ENCODE measurements around the gene KCNJ6. TPM values are rescaled to one million over a fixed set of nuclear protein-coding genes. Genes with fewer than 3 reads are reported as not detected.
A peak's percentile ranks its signal among the peaks of the same experiment; 100 is the strongest.

KCNJ6 gene
- total RNA-seq, 2 experiments from 2014 or later: not detected

- DNase-seq: no peak
- Mint-ChIP-seq H3K4me1 (ENCODE audit: low read depth) (peaks cover 25% of the 10 kb centered on the region), H3K4me3 (peak overlapping the region; percentile 93), H3K36me3 (no peaks in the 10 kb centered on the region), H3K9me3 (no peaks in the 10 kb centered on the region), H3K27ac (peak overlapping the region; percentile 100), H3K27me3 (no peaks in the 10 kb centered on the region)
- ChIA-PET CTCF (interaction anchor here (0.6 to 2.4 kb wide), 12 partner anchors 10 to 599 kb away, joined by 3 to 15 read pairs (median 6); partner anchors contain the start of genes HLCS and VPS26C), POLR2A (interaction anchor here (0.8 to 2.5 kb wide), 9 partner anchors 11 to 1245 kb away, joined by 3 to 18 read pairs (median 4); partner anchors contain the start of genes MORC3 and VPS26C)
- intact Hi-C loops (cut with micrococcal nuclease): loop anchor here (1.0 to 10.0 kb wide), 9 partner anchors 63 to 1780 kb away; partner anchors contain the start of genes DOP1B, DYRK1A, HMGN1 and PIGP
Observed at GRCh38 chr21:37564924-37565529, 351.2 kb downstream of the KCNJ6 start.

GRCh38 chr21:37564341-37564923, 351.8 kb downstream of the KCNJ6 start:
- ChIA-PET CTCF (interaction anchor here (0.6 to 2.4 kb wide), 26 partner anchors 10 to 627 kb away, joined by 3 to 15 read pairs (median 4); partner anchors contain the start of genes HLCS and VPS26C), POLR2A (interaction anchor here (0.6 to 2.5 kb wide), 17 partner anchors 11 to 1244 kb away, joined by 3 to 18 read pairs (median 4); partner anchors contain the start of genes DYRK1A, MORC3 and VPS26C)
- H3K27ac Mint-ChIP-seq: peak overlapping the region; percentile 100
- peak; percentile 94 for DNase-seq
- H3K36me3 Mint-ChIP-seq: no peaks in the 10 kb centered on the region
- H3K4me1 Mint-ChIP-seq (ENCODE audit: low read depth): peaks cover 25% of the 10 kb centered on the region
- H3K9me3 Mint-ChIP-seq: no peaks in the 10 kb centered on the region
- intact Hi-C loops (cut with micrococcal nuclease): loop anchor here (1.0 to 10.0 kb wide), 9 partner anchors 62 to 1780 kb away; partner anchors contain the start of genes DOP1B, DYRK1A, HMGN1 and PIGP
- H3K4me3 Mint-ChIP-seq: peak overlapping the region; percentile 93
- H3K27me3 Mint-ChIP-seq: no peaks in the 10 kb centered on the region

- H3K27ac Mint-ChIP-seq: peak overlapping the region; percentile 100
- no peaks in the 10 kb centered on the region for H3K27me3 Mint-ChIP-seq
- H3K9me3 Mint-ChIP-seq: no peaks in the 10 kb centered on the region
- peaks cover 25% of the 10 kb centered on the region for H3K4me1 Mint-ChIP-seq (ENCODE audit: low read depth)
- intact Hi-C loops (cut with micrococcal nuclease): loop anchor here (1.0 to 10.0 kb wide), 10 partner anchors 61 to 1781 kb away; partner anchors contain the start of genes DOP1B, DYRK1A, HMGN1 and PIGP
- no peaks in the 10 kb centered on the region for H3K36me3 Mint-ChIP-seq
- ChIA-PET POLR2A (interaction anchor here (0.5 to 2.5 kb wide), 19 partner anchors 10 to 574 kb away, joined by 3 to 18 read pairs (median 4); partner anchors contain the start of genes DYRK1A and VPS26C), CTCF (interaction anchor here (0.6 to 2.4 kb wide), 29 partner anchors 9 to 627 kb away, joined by 3 to 15 read pairs (median 4); partner anchors contain the start of genes DYRK1A, HLCS and VPS26C)
- peak overlapping the region; percentile 93 for H3K4me3 Mint-ChIP-seq
- peak; percentile 94 for DNase-seq
Observed at GRCh38 chr21:37563641-37564340, 352.5 kb downstream of the KCNJ6 start.

GRCh38 chr21:37562920-37563640, 353.2 kb downstream of the KCNJ6 start:
- intact Hi-C loops (cut with micrococcal nuclease): loop anchor here (1.0 to 10.0 kb wide), 6 partner anchors 61 to 1782 kb away; partner anchors contain the start of genes HMGN1, PIGP and TTC3
- ChIA-PET CTCF (interaction anchor here (0.8 to 2.4 kb wide), 17 partner anchors 8 to 597 kb away, joined by 3 to 15 read pairs (median 5); partner anchors contain the start of genes DYRK1A, HLCS and VPS26C), POLR2A (interaction anchor here (0.5 to 2.5 kb wide), 16 partner anchors 9 to 491 kb away, joined by 3 to 18 read pairs (median 4); partner anchors contain the start of genes DYRK1A and VPS26C)
- H3K4me3 Mint-ChIP-seq: peak overlapping the region; percentile 93
- H3K9me3 Mint-ChIP-seq: no peaks in the 10 kb centered on the region
- H3K27ac Mint-ChIP-seq: peak overlapping the region; percentile 100
- H3K36me3 Mint-ChIP-seq: no peaks in the 10 kb centered on the region
- DNase-seq: no peak
- peaks cover 25% of the 10 kb centered on the region for H3K4me1 Mint-ChIP-seq (ENCODE audit: low read depth)
- H3K27me3 Mint-ChIP-seq: no peaks in the 10 kb centered on the region

- intact Hi-C loops (cut with micrococcal nuclease): loop anchor here (5.0 to 10.0 kb wide), 5 partner anchors 60 to 1783 kb away; partner anchors contain the start of genes HMGN1, PIGP and TTC3
- H3K9me3 Mint-ChIP-seq: no peaks in the 10 kb centered on the region
- no peak for DNase-seq
- no peaks in the 10 kb centered on the region for H3K36me3 Mint-ChIP-seq
- peak overlapping the region; percentile 100 for H3K27ac Mint-ChIP-seq
- ChIA-PET POLR2A (interaction anchor here (1.1 kb wide), 1 partner anchor 197 kb away, joined by 3 read pairs; no protein-coding TSS in a partner anchor), CTCF (interaction anchor here (0.9 to 2.4 kb wide), 5 partner anchors 20 to 596 kb away, joined by 3 to 6 read pairs (median 5); partner anchors contain the start of genes DYRK1A and HLCS)
- peaks cover 25% of the 10 kb centered on the region for H3K4me1 Mint-ChIP-seq (ENCODE audit: low read depth)
- H3K27me3 Mint-ChIP-seq: no peaks in the 10 kb centered on the region
- peak overlapping the region; percentile 93 for H3K4me3 Mint-ChIP-seq
Observed at GRCh38 chr21:37561941-37562919, 354.0 kb downstream of the KCNJ6 start.

- intact Hi-C loops (cut with micrococcal nuclease): loop anchor here (5.0 to 10.0 kb wide), 5 partner anchors 59 to 1783 kb away; partner anchors contain the start of genes HMGN1, PIGP and TTC3
- Mint-ChIP-seq H3K27ac (no peak overlapping the region), H3K4me1 (ENCODE audit: low read depth) (peaks cover 25% of the 10 kb centered on the region), H3K27me3 (no peaks in the 10 kb centered on the region), H3K4me3 (no peak overlapping the region), H3K9me3 (no peaks in the 10 kb centered on the region), H3K36me3 (no peaks in the 10 kb centered on the region)
- ChIA-PET CTCF (no interaction called here), POLR2A (no interaction called here)
- no peak for DNase-seq
Observed at GRCh38 chr21:37561506-37561905, 354.8 kb downstream of the KCNJ6 start.

- Mint-ChIP-seq H3K4me1 (ENCODE audit: low read depth) (peaks cover 19% of the 10 kb centered on the region), H3K27me3 (no peaks in the 10 kb centered on the region), H3K4me3 (no peak overlapping the region), H3K9me3 (no peaks in the 10 kb centered on the region), H3K36me3 (no peaks in the 10 kb centered on the region), H3K27ac (no peak overlapping the region)
- no peak for DNase-seq
- ChIA-PET POLR2A (no interaction called here), CTCF (no interaction called here)
- intact Hi-C loops (cut with micrococcal nuclease): loop anchor here (5.0 to 10.0 kb wide), 5 partner anchors 58 to 1784 kb away; partner anchors contain the start of genes HMGN1, PIGP and TTC3
Observed at GRCh38 chr21:37560385-37560784, 355.9 kb downstream of the KCNJ6 start.

- CTCF ChIA-PET: no interaction called here
Observed at GRCh38 chr21:37558676-37559211, 357.5 kb downstream of the KCNJ6 start.

More at GRCh38 chr21:37558676-37559211, 357.5 kb downstream of the KCNJ6 start:
- intact Hi-C loops (cut with micrococcal nuclease): no loop called here
- no peak overlapping the region for H3K27ac Mint-ChIP-seq
- POLR2A ChIA-PET: no interaction called here
- H3K27me3 Mint-ChIP-seq: peaks cover 4% of the 10 kb centered on the region
- DNase-seq: no peak
- no peaks in the 10 kb centered on the region for H3K9me3 Mint-ChIP-seq
- H3K4me1 Mint-ChIP-seq (ENCODE audit: low read depth): peaks cover 6% of the 10 kb centered on the region
- H3K36me3 Mint-ChIP-seq: no peaks in the 10 kb centered on the region
- H3K4me3 Mint-ChIP-seq: no peak overlapping the region
